HepG2 (cell line): ENCODE measurements around the gene ENO2. TPM values are rescaled to one million over a fixed set of nuclear protein-coding genes. Genes with fewer than 3 reads are reported as not detected.
A peak's percentile ranks its signal among the peaks of the same experiment; 100 is the strongest.

Source experiments
- CEBPB ChIP-seq: IDR thresholded peaks from 2 replicates; pipeline ENCODE4 v1.6.1; 2011; ENCODE audit warnings: low read depth, low read length, improper control_type of control experiment, borderline replicate concordance
- CHD4 ChIP-seq: fragments of 200-600 bp; sonication (generic); IDR thresholded peaks from 2 replicates; pipeline ENCODE4 v1.7.0; 2017; ENCODE audit warnings: mild to moderate bottlenecking, low read length, borderline replicate concordance
- DMAP1 ChIP-seq: IDR thresholded peaks from 2 replicates; pipeline ENCODE4 v1.6.1; 2016
- E2F5 ChIP-seq: sonication (generic); formaldehyde crosslinking; conservative IDR thresholded peaks from 2 replicates; pipeline ENCODE4 v1.4.0; 2020; ENCODE audit warnings: missing genetic modification reagents
- FIP1L1 ChIP-seq: fragments of 200-400 bp; formaldehyde crosslinking; IDR thresholded peaks from 2 replicates; pipeline ENCODE4 v1.6.1; 2018; ENCODE audit warnings: low read depth, mild to moderate bottlenecking, low read length, moderate library complexity, borderline replicate concordance; ENCODE audit not compliant: insufficient read depth
- FOXP1 ChIP-seq, 2 experiments: fragments of 450-650 bp in 1 of 2; IDR thresholded peaks; 2 replicates each; pipeline ENCODE4 v1.6.1; 2017 to 2018; ENCODE audit warnings: antibody characterized with exemption in 1 of 2
- GABPB1 ChIP-seq: IDR thresholded peaks from 2 replicates; pipeline ENCODE4 v1.6.1; 2016; ENCODE audit warnings: mild to moderate bottlenecking, missing genetic modification reagents, moderate library complexity, missing compliant biosample characterization
- GPN1 ChIP-seq: sonication (generic); formaldehyde crosslinking; IDR thresholded peaks from 2 replicates; pipeline ENCODE4 v1.5.1; 2020; ENCODE audit warnings: missing genetic modification reagents, borderline replicate concordance
- HES4 ChIP-seq: sonication (generic); formaldehyde crosslinking; IDR thresholded peaks from 2 replicates; pipeline ENCODE4 v1.9.0; 2021; ENCODE audit warnings: mild to moderate bottlenecking, missing genetic modification reagents, borderline replicate concordance
- KLF15 ChIP-seq: sonication (generic); formaldehyde crosslinking; IDR thresholded peaks from 2 replicates; pipeline ENCODE4 v1.8.1; 2023; ENCODE audit warnings: borderline replicate concordance, mild to moderate bottlenecking, inconsistent platforms, missing genetic modification reagents, mixed read lengths
- NR1H2 ChIP-seq: sonication (generic); formaldehyde crosslinking; IDR thresholded peaks from 2 replicates; pipeline ENCODE4 v1.8.1; 2022; ENCODE audit warnings: low read depth, missing genetic modification reagents, borderline replicate concordance
- PRMT3 ChIP-seq: sonication (generic); formaldehyde crosslinking; IDR thresholded peaks from 2 replicates; pipeline ENCODE4 v1.8.1; 2022; ENCODE audit warnings: low read depth, mild to moderate bottlenecking, moderate library complexity, missing genetic modification reagents, borderline replicate concordance
- RBFOX2 ChIP-seq: fragments of 200-400 bp; formaldehyde crosslinking; IDR thresholded peaks from 2 replicates; pipeline ENCODE4 v1.6.1; 2017; ENCODE audit warnings: low read depth, mild to moderate bottlenecking, low read length
- RBM39 ChIP-seq: fragments of 200-400 bp; formaldehyde crosslinking; IDR thresholded peaks from one replicate; pipeline ENCODE4 v1.6.1; 2018; ENCODE audit warnings: antibody characterized with exemption, mild to moderate bottlenecking, low read depth, low read length; ENCODE audit not compliant: poor library complexity, severe bottlenecking
- STAG1 ChIP-seq: sonication (generic); formaldehyde crosslinking; IDR thresholded peaks from 2 replicates; pipeline ENCODE4 v1.4.0; 2020; ENCODE audit warnings: missing genetic modification reagents
- TMF1 ChIP-seq: sonication (generic); formaldehyde crosslinking; IDR thresholded peaks from 2 replicates; pipeline ENCODE4 v1.8.1; 2022; ENCODE audit warnings: low read depth, missing genetic modification reagents
- YY1 ChIP-seq: IDR thresholded peaks from 2 replicates; pipeline ENCODE4 v1.6.1; 2011; ENCODE audit warnings: low read length, low read depth, moderate library complexity, mild to moderate bottlenecking; ENCODE audit not compliant: insufficient read depth, insufficient replicate concordance
- ZBTB4 ChIP-seq: sonication (generic); formaldehyde crosslinking; IDR thresholded peaks from 2 replicates; pipeline ENCODE4 v1.4.0; 2020; ENCODE audit warnings: missing genetic modification reagents, mild to moderate bottlenecking, borderline replicate concordance
- ZMAT3 ChIP-seq: sonication (generic); formaldehyde crosslinking; conservative IDR thresholded peaks from 2 replicates; pipeline ENCODE4 v1.7.0; 2021; ENCODE audit warnings: missing genetic modification reagents
- ZNF207 ChIP-seq: fragments of 450-650 bp; IDR thresholded peaks from 2 replicates; pipeline ENCODE4 v1.6.1; 2016; ENCODE audit warnings: antibody characterized with exemption, borderline replicate concordance
- ZNF350 ChIP-seq: sonication (generic); formaldehyde crosslinking; IDR thresholded peaks from 2 replicates; pipeline ENCODE4 v1.4.0; 2020; ENCODE audit warnings: mild to moderate bottlenecking, low read depth, missing genetic modification reagents, borderline replicate concordance
- ZNF430 ChIP-seq: sonication (generic); formaldehyde crosslinking; IDR thresholded peaks from 2 replicates; pipeline ENCODE4 v1.9.0; 2021; ENCODE audit warnings: mild to moderate bottlenecking, missing genetic modification reagents
- ZNF484 ChIP-seq: sonication (generic); formaldehyde crosslinking; IDR thresholded peaks from 2 replicates; pipeline ENCODE4 v1.5.1; 2020; ENCODE audit warnings: mild to moderate bottlenecking, low read depth, missing genetic modification reagents, borderline replicate concordance
- ZNF550 ChIP-seq: sonication (generic); formaldehyde crosslinking; IDR thresholded peaks from 2 replicates; pipeline ENCODE4 v1.4.0; 2020; ENCODE audit warnings: mild to moderate bottlenecking, missing genetic modification reagents, borderline replicate concordance
- ZNF614 ChIP-seq: IDR thresholded peaks from 2 replicates; pipeline ENCODE4 v1.6.1; 2018; ENCODE audit warnings: missing biosample characterization, missing genetic modification reagents, inconsistent platforms, borderline replicate concordance
- ZNF75D ChIP-seq: sonication (generic); formaldehyde crosslinking; IDR thresholded peaks from 2 replicates; pipeline ENCODE4 v1.8.1; 2023; ENCODE audit warnings: missing genetic modification reagents, mild to moderate bottlenecking, borderline replicate concordance
- polyA plus RNA-seq, 8 experiments: library from polyadenylated mRNA; depleted of rRNA in 3 of 8; stranded (reverse) in 7 of 8; unstranded in 1 of 8; fragments of >200 nt; fragmentation: Illumina TruSeq in 4 of 8; extraction: Trizol in 4 of 8; gene quantifications; 2 replicates each; pipeline versions ENCODE4 v1.2.1 to v1.2.3, GENCODE V29; 2011 to 2016; ENCODE audit warnings: low read depth in 4 of 8, missing spikeins in 1 of 8, mixed read lengths in 1 of 8; ENCODE audit not compliant: insufficient read depth in 1 of 8
- total RNA-seq, 5 experiments: library from RNA; depleted of rRNA; stranded (reverse); fragments of >200 nt; fragmentation: Illumina TruSeq; extraction: Trizol; gene quantifications; 2 replicates each; pipeline ENCODE4 v1.2.3, GENCODE V29; 2016; ENCODE audit warnings: low read depth in 1 of 5
- TF ChIP-seq, protein P1 (sequence below): IDR thresholded peaks from 2 replicates; pipeline ENCODE4 v1.6.1; 2012; ENCODE audit warnings: inconsistent platforms

Gene ENO2
- total and polyA plus RNA-seq, 2 of the 13 experiments (the other 11 are each of a cell fraction or from before 2014, with no cell fraction given), result 19.3 to 136 TPM

DNA sequence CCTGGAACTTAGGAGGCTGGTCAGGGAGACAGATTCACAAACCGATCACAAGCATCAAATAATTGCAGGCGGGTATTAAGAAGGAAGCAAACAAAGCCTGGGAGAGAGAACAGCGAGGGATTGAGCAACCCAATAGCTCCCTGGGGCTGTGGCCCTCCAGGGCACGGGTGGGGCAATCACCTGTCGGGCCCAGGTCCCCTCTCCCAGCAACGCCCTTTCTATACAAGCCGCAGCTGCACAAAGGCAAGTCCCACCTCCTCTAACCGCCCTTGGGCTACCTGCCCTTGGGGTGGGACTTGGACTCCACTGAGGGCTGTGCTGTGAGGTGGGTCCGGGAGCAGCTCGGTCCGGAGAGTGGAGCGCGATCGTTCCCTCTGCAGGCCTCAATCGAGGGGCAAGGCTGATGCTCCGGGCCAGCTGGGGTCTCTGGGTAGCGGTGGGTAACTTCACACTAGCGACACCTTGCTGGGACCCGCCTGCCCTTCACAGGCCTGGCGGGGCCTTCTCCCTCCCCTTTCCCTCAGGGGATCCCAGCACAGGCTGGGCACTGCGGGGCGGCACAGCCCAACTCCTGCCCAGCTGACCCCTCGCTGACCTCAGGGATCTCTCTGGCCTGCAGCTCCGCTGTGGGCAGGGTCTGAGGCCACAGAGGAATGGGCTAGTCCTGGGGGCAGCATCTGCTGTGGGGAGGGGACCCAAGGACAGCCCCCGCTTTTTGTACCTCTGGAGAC, 48.1 kb downstream of the ENO2 start (continued):
- TF ChIP-seq, protein P1, sequence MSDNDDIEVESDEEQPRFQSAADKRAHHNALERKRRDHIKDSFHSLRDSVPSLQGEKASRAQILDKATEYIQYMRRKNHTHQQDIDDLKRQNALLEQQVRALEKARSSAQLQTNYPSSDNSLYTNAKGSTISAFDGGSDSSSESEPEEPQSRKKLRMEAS, result no peak
- TF ChIP-seq STAG1 (CRISPR knock-in tag) (no peak), CHD4 (no peak), TMF1 (CRISPR knock-in tag) (no peak), RBFOX2 (0 out of 2 replicates have a peak, but pooled peaks have one; percentile 19), NR1H2 (CRISPR knock-in tag) (no peak), KLF15 (CRISPR knock-in tag) (no peak), GPN1 (CRISPR knock-in tag) (no peak), ZNF484 (CRISPR knock-in tag) (no peak), RBM39 (no peak), ZNF430 (no peak), ZNF350 (CRISPR knock-in tag) (0 out of 2 replicates have a peak, but pooled peaks have one; percentile 6), DMAP1 (CRISPR knock-in tag) (no peak), YY1 (no peak), PRMT3 (CRISPR knock-in tag) (no peak), FOXP1 (IDR thresholded peaks at IDR 0.05) (no peak), FOXP1 (CRISPR knock-in tag; IDR thresholded peaks at IDR 0.05) (no peak), HES4 (CRISPR knock-in tag) (no peak), ZNF207 (no peak), FIP1L1 (no peak), ZMAT3 (CRISPR knock-in tag) (no peak), ZNF550 (no peak), ZBTB4 (CRISPR knock-in tag) (no peak), ZNF614 (CRISPR knock-in tag) (no peak), E2F5 (no peak), CEBPB (peak; percentile 78; the same call in 1 of the 2 replicates), GABPB1 (CRISPR knock-in tag) (no peak), ZNF75D (CRISPR knock-in tag) (no peak)
